ENCODE results near the gene NPIPA3.
"Not testable (repeated sequence)": the region's sequence is repeated elsewhere in the genome, so short reads cannot be mapped to it uniquely, and the experiment has no call there.

The NPIPA3 gene

DNA sequence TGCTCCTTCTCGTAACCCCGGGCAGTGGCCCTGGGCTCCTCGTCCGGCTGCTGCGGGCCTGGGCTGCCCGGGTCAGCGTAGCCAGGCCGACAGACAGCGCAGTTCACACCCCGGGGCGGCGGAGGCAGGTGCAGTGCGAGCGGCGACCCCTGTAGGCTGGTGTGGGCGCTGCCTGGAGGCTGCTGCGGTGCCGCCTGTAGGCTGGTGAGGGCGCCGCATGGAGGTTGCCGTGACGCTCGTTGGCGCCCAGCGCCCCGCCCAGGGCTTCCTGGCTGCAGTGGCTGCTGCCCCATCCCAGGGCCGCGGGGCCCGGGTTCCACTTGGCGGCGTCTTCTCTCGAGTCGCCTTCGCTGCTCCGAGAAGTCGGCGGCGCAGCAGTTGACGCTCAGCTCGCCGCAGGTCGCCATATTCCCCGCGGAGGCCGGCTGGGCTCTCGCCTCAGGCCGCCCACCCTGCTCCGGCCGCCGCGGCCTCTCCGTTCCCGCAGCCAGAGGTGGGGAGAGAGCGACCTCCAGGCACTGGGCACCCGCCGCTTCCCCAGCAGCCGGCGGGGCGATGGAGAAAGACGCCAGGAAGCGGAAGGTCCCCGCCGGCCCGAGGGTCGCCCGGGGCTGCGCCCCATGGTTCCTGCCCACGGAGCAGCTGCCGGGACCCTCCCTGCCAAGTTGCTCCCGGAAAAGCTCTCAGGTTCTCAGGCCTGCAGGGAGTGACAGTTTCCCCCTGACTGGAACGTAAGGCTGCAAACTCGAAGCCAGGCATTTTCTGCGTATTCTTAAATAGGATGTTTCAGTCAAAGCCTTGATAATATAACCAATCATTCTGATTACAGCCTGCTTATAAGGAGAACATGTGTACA, 39.3 kb downstream of the NPIPA3 start, which contains the start of gene NPIPA2:
NPIPA2 (plus strand) TSS at position 261 of the 856 bp plus-strand sequence. CDS start 5,533 bp downstream, outside the sequence.
- DNase-seq, result not testable (repeated sequence)

DNA sequence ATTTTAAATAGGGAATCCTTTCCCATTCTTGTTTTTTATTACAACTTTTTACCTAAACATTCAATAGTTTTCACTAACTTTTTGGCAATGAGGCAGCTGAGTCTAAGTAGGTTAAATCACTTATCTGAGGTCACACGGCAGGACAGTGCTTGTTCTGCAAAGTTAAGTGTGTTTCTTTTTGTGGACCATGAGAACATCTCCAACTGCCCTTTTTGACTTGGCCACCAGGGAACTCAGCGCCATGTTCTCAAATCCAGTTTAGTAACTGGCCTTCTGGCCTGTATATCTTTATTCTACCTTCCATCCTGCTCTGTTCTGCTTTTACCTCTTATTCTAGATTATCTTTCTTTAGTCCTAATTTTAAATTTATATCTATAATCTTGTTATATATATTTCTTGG, 70.4 kb downstream of the NPIPA3 start:
- DNase-seq, result not testable (repeated sequence)

DNA sequence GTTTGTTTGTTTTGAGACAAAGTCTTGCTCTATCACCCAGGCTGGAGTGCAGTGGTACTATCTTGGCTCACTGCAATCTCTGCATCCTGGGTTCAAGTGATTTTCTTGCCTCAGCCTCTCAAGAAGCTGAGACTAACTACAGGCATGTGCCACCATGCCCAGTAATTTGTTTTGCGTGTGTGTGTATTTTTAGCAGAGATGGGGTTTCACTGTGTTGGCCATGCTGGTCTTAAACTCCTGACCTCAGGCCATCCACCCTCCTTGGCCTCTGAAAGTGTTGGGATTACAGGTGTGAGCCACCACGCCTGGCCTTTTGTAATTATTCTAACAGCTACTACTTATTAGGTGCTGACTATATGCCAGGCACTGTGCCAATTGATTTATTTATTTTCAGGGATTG, 72.4 kb downstream of the NPIPA3 start:
- not testable (repeated sequence) for DNase-seq

Data from NCI-H1092 treated with DMSO at 0.1 percent for 48 hours (cell line).